Psoas muscle (tissue), 8 donors: ENCODE measurements around the gene GNA12. TPM values are rescaled to one million over a fixed set of nuclear protein-coding genes. Genes with fewer than 3 reads are reported as not detected.

ENCODE experiments used
- ATAC-seq, 4 donors: fragments of 200-7000 bp; cut with Tn5 transposase; one replicate each; pipeline ENCODE4 v1.9.1; 2020; ENCODE audit warnings: moderate library complexity in 3 of 4, mild to moderate bottlenecking in 2 of 4
- DNase-seq, 2 donors: peaks; one replicate each; pipeline ENCODE4 v3.0.0-alpha.2; 2020
- H3K27ac ChIP-seq: fragments of 200-600 bp; one replicate; pipeline ENCODE4 v1.8.0; 2022
- H3K27me3 ChIP-seq, 3 donors: fragments of 200-600 bp in 1 of 3; one replicate each; pipeline versions ENCODE4 v1.6.1 to v1.8.0; 2013 to 2022; ENCODE audit warnings: low read length in 2 of 3, mild to moderate bottlenecking in 2 of 3, moderate library complexity in 1 of 3; ENCODE audit not compliant: insufficient read depth in 3 of 3
- H3K36me3 ChIP-seq, 2 donors: fragments of 200-600 bp in 1 of 2; one replicate each; pipeline versions ENCODE4 v1.6.1 to v1.8.0; 2013 to 2022; ENCODE audit warnings: low read depth in 1 of 2, mild to moderate bottlenecking in 1 of 2, moderate library complexity in 1 of 2; ENCODE audit not compliant: insufficient read depth in 1 of 2
- H3K4me1 ChIP-seq: fragments of 200-600 bp; one replicate; pipeline ENCODE4 v1.8.0; 2022
- H3K4me3 ChIP-seq: fragments of 200-600 bp; one replicate; pipeline ENCODE4 v1.8.0; 2022; ENCODE audit warnings: mild to moderate bottlenecking
- H3K9me3 ChIP-seq: fragments of 200-600 bp; one replicate; pipeline ENCODE4 v1.8.0; 2022
- WGBS, 3 donors: extraction: QIAGEN DNeasy Blood & Tissue Kit; methylation state at CpG; one replicate each; pipeline versions ENCODE4 v1.1.6 to v1.1.7; 2013; 5-methylcytosine and 5-hydroxymethylcytosine counted together
- intact Hi-C, 2 donors: fragments of 100-400 bp; cut with DNase I; formaldehyde crosslinking; loops; one replicate each; pipeline versions ENCODE4 v1.11.0 to v1.14.2; 2022
- polyA plus RNA-seq, 3 donors: library from polyadenylated mRNA; stranded (reverse); fragments of 200-250 nt; gene quantifications; one replicate each; pipeline ENCODE4 v1.2.3, GENCODE V29; 2013
- total RNA-seq, 4 donors: library from RNA; stranded (reverse); fragmentation: NEBNext Ultra II Directional in 2 of 4; extraction: Animal tissue kit (Norgen Biotek cat#: 25700) in 2 of 4; gene quantifications; one replicate each; pipeline versions ENCODE4 v1.2.1 to v1.2.4, GENCODE V29; 2021 to 2023
- TF ChIP-seq, protein P1 (sequence below): fragments of 200-600 bp; IDR thresholded peaks from one replicate; pipeline ENCODE4 v1.8.0; 2022; ENCODE audit warnings: antibody characterized with exemption
- donor health status: healthy with polysubstance abuse.
- donor health status: DM: no; HTN: no; CAD: no; lungs with moderate emphysema.
- donor health status: Bipolar disorder and iron deficiency.
- donor health status: healthy.
- donor health status: DM: yes; HTN: yes; CAD: no.
- donor health status: DM: no; HTN: no; CAD: no.
- donor health status: DM: no; HTN: no; CAD: no.
- donor health status: DM: yes; HTN: yes; CAD: no.

The GNA12 gene
- total and polyA plus RNA-seq, 7 donors: 7.1 to 20.2 (median 15.4) TPM

DNA sequence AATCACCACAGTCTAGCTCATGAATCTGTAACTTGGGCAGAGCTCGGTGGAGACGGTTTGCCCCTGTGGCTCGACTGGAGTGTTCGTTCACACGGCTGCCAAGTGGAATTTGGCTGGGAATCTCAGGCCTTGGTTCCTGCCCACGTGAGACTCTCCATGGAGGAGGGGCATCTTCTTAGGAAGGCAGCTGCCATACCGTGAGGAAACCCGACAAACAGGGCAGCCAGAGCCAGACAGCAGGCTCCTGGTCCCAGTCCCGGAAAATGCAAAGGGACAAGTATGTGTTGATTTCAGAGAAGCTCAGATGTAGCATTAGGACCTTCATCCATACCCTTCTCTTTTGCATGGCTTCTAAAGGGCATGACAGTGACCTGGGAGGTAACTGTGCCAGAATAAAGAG, 129.5 kb downstream of the GNA12 start:
- intact Hi-C loops: no loop called here
- Histone ChIP-seq H3K4me3 (no peak overlapping the region), H3K27me3 (no peaks in the 10 kb centered on the region), H3K4me1 (peaks cover 25% of the 10 kb centered on the region), H3K27ac (no peak overlapping the region), H3K9me3 (no peaks in the 10 kb centered on the region), H3K36me3 (no peaks in the 10 kb centered on the region)
- WGBS, 3 donors: 73 to 85% (median 82%) methylated on average over 9 of the region's 9 CpGs
- TF ChIP-seq, protein P1, sequence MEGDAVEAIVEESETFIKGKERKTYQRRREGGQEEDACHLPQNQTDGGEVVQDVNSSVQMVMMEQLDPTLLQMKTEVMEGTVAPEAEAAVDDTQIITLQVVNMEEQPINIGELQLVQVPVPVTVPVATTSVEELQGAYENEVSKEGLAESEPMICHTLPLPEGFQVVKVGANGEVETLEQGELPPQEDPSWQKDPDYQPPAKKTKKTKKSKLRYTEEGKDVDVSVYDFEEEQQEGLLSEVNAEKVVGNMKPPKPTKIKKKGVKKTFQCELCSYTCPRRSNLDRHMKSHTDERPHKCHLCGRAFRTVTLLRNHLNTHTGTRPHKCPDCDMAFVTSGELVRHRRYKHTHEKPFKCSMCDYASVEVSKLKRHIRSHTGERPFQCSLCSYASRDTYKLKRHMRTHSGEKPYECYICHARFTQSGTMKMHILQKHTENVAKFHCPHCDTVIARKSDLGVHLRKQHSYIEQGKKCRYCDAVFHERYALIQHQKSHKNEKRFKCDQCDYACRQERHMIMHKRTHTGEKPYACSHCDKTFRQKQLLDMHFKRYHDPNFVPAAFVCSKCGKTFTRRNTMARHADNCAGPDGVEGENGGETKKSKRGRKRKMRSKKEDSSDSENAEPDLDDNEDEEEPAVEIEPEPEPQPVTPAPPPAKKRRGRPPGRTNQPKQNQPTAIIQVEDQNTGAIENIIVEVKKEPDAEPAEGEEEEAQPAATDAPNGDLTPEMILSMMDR: no peak
- ATAC-seq: no peak
- DNase-seq: no peak

GRCh38 chr7:2713978-2714377, 130.1 kb downstream of the GNA12 start:
- ATAC-seq (no peak), DNase-seq (no peak)
- TF ChIP-seq, protein P1: no peak
- Histone ChIP-seq H3K4me3 (no peak overlapping the region), H3K4me1 (peaks cover 25% of the 10 kb centered on the region), H3K9me3 (no peaks in the 10 kb centered on the region), H3K27me3 (no peaks in the 10 kb centered on the region), H3K27ac (no peak overlapping the region), H3K36me3 (no peaks in the 10 kb centered on the region)
- intact Hi-C loops: no loop called here
- WGBS, 3 donors: 76 to 81% (median 77%) methylated on average over 12 of the region's 12 CpGs

DNA sequence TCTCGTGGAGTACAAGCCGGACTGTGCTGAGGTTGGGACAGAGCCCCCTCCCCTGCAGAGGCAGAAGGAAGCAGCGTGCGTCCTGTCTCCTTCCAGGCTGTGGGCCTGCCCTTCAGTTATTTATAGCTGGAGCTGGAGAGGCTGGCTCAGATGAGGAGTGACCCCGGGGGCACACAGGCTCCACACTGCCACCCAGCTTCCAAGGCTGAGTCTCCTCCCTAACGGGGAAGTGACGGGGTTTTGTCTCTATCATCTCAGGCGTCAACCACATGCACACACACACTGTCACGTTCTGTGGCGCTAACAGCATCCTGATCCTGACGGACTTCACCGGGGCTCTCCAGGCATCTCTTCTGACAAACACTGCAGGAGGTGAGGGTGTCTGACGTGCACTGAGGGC, 130.7 kb downstream of the GNA12 start:
- intact Hi-C loops: no loop called here
- peaks cover 25% of the 10 kb centered on the region for H3K4me1 ChIP-seq

GRCh38 chr7:2711895-2712675, 132.0 kb downstream of the GNA12 start:
- no peak for ATAC-seq
- H3K27me3 ChIP-seq: no peaks in the 10 kb centered on the region
- H3K9me3 ChIP-seq: no peaks in the 10 kb centered on the region
- no peaks in the 10 kb centered on the region for H3K36me3 ChIP-seq
- intact Hi-C loops: no loop called here
- TF ChIP-seq, protein P1: no peak
- H3K4me1 ChIP-seq: peaks cover 15% of the 10 kb centered on the region
- no peak overlapping the region for H3K27ac ChIP-seq
- 87 to 96% (median 95%) methylated on average over 25 of the region's 25 CpGs for WGBS, 3 donors
- H3K4me3 ChIP-seq: no peak overlapping the region
- no peak for DNase-seq

More for the DNA sequence above, 130.7 kb downstream of the GNA12 start:
- DNase-seq: no peak
- no peak for ATAC-seq
- Histone ChIP-seq H3K4me3 (no peak overlapping the region), H3K27ac (no peak overlapping the region), H3K36me3 (no peaks in the 10 kb centered on the region), H3K9me3 (no peaks in the 10 kb centered on the region), H3K27me3 (no peaks in the 10 kb centered on the region)
- 55 to 59% (median 56%) methylated on average over 13 of the region's 13 CpGs for WGBS, 3 donors
- TF ChIP-seq, protein P1: no peak
